Loucy (cell line): ENCODE results near the gene VASN.

Experiments used
- H2AFZ ChIP-seq: fragments of 200-600 bp; sonication (generic); 2 replicates; pipeline ENCODE4 v1.6.0; 2016; ENCODE audit warnings: antibody characterized with exemption, mild to moderate bottlenecking, low read length, moderate library complexity
- H3F3A ChIP-seq: fragments of 200-600 bp; 2 replicates; pipeline ENCODE4 v1.6.0; 2016; ENCODE audit warnings: antibody characterized with exemption, low read depth, mild to moderate bottlenecking
- H3K27me3 ChIP-seq: fragments of 200-600 bp; sonication (generic); 2 replicates; pipeline ENCODE4 v1.6.1; 2014; ENCODE audit warnings: low read length, mild to moderate bottlenecking; ENCODE audit not compliant: insufficient read depth, poor library complexity, severe bottlenecking
- H3K36me3 ChIP-seq: fragments of 200-600 bp; sonication (generic); 2 replicates; pipeline ENCODE4 v1.6.1; 2016; ENCODE audit warnings: low read length; ENCODE audit not compliant: insufficient read depth
- H3K4me1 ChIP-seq: fragments of 200-600 bp; sonication (generic); 2 replicates; pipeline ENCODE4 v1.5.1; 2014; ENCODE audit warnings: low read length, mild to moderate bottlenecking; ENCODE audit not compliant: insufficient read depth, poor library complexity, severe bottlenecking
- H3K4me2 ChIP-seq: fragments of 200-600 bp; sonication (generic); 2 replicates; pipeline ENCODE4 v1.6.0; 2014; ENCODE audit warnings: antibody characterized with exemption, low read length, low read depth, mild to moderate bottlenecking; ENCODE audit not compliant: poor library complexity, severe bottlenecking
- H3K4me3 ChIP-seq: fragments of 200-600 bp; sonication (generic); 2 replicates; pipeline ENCODE4 v1.5.1; 2014; ENCODE audit warnings: low read length, mild to moderate bottlenecking, mixed read lengths; ENCODE audit not compliant: poor library complexity, severe bottlenecking
- H3K79me2 ChIP-seq: fragments of 200-600 bp; sonication (generic); 2 replicates; pipeline ENCODE4 v1.6.1; 2014; ENCODE audit warnings: low read length; ENCODE audit not compliant: insufficient read depth
- H3K9ac ChIP-seq: fragments of 200-600 bp; sonication (generic); 2 replicates; pipeline ENCODE4 v1.6.0; 2014; ENCODE audit warnings: mild to moderate bottlenecking, low read depth, low read length, moderate library complexity; ENCODE audit not compliant: poor library complexity, severe bottlenecking
- H3K9me2 ChIP-seq: fragments of 200-600 bp; sonication (generic); replicated peaks from 2 replicates; pipeline ENCODE4 v1.6.1; 2016; ENCODE audit warnings: low read depth, low read length, mixed read lengths
- H3K9me3 ChIP-seq: fragments of 200-600 bp; sonication (generic); 2 replicates; pipeline ENCODE4 v1.6.1; 2014; ENCODE audit warnings: mild to moderate bottlenecking, antibody characterized with exemption, low read length, low read depth; ENCODE audit not compliant: insufficient read depth
- H4K20me1 ChIP-seq: fragments of 200-600 bp; sonication (generic); 2 replicates; pipeline ENCODE4 v1.6.0; 2014; ENCODE audit warnings: antibody characterized with exemption, low read length, mild to moderate bottlenecking; ENCODE audit not compliant: insufficient read depth, poor library complexity, severe bottlenecking
- EZH2phosphoT487 ChIP-seq: fragments of 200-600 bp; IDR thresholded peaks from 2 replicates; pipeline ENCODE4 v1.6.1; 2018; ENCODE audit warnings: antibody characterized with exemption, mild to moderate bottlenecking, moderate library complexity, borderline replicate concordance
- TF ChIP-seq, protein P1 (sequence below): fragments of 200-600 bp; sonication (generic); conservative IDR thresholded peaks from 2 replicates; pipeline ENCODE4 v1.5.1; 2014; ENCODE audit warnings: mild to moderate bottlenecking, antibody characterized with exemption, low read length

VASN gene

DNA sequence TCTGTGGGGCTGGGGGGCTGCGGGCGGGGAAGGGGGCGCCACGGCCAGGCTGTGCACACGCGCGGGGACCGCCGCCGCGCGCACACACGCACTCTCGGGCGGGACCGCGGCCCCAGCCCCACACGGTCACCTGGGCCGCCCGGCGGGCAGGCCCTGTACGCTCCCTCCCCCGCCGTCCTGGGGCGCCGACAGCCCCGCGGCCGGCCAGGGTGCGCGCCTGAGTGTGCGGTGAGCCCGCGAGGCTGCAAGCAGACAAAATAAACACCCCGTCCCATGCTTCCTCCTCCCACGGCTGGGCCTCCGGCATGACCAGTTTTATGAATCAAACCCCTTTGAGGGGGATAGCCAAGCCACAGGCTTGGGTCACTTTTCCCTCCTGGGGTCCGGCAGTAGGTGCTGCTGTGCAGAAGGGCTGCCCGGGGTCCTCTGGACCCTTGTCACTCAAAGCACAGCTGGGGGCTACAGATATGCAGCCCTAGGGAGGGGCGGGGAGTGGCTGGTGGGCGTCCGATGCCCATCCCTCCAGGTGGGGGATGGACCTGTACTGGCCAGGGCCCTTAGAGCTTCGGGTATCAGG lies 441 bp downstream of the VASN start:
- Histone ChIP-seq H3K79me2 (no peaks in the 10 kb centered on the region), H3K9ac (no peak overlapping the region), H3K27me3 (no peaks in the 10 kb centered on the region), H3K9me3 (no peaks in the 10 kb centered on the region), H3F3A (no peaks in the 10 kb centered on the region), H3K4me2 (no peak overlapping the region), H3K9me2 (no peaks in the 10 kb centered on the region), H3K36me3 (no peaks in the 10 kb centered on the region), H4K20me1 (no peaks in the 10 kb centered on the region), H3K4me3 (no peak overlapping the region), H2AFZ (no peak overlapping the region), H3K4me1 (no peaks in the 10 kb centered on the region)
- TF ChIP-seq, protein P1, sequence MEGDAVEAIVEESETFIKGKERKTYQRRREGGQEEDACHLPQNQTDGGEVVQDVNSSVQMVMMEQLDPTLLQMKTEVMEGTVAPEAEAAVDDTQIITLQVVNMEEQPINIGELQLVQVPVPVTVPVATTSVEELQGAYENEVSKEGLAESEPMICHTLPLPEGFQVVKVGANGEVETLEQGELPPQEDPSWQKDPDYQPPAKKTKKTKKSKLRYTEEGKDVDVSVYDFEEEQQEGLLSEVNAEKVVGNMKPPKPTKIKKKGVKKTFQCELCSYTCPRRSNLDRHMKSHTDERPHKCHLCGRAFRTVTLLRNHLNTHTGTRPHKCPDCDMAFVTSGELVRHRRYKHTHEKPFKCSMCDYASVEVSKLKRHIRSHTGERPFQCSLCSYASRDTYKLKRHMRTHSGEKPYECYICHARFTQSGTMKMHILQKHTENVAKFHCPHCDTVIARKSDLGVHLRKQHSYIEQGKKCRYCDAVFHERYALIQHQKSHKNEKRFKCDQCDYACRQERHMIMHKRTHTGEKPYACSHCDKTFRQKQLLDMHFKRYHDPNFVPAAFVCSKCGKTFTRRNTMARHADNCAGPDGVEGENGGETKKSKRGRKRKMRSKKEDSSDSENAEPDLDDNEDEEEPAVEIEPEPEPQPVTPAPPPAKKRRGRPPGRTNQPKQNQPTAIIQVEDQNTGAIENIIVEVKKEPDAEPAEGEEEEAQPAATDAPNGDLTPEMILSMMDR, result no peak
- TF ChIP-seq EZH2phosphoT487, result no peak

DNA sequence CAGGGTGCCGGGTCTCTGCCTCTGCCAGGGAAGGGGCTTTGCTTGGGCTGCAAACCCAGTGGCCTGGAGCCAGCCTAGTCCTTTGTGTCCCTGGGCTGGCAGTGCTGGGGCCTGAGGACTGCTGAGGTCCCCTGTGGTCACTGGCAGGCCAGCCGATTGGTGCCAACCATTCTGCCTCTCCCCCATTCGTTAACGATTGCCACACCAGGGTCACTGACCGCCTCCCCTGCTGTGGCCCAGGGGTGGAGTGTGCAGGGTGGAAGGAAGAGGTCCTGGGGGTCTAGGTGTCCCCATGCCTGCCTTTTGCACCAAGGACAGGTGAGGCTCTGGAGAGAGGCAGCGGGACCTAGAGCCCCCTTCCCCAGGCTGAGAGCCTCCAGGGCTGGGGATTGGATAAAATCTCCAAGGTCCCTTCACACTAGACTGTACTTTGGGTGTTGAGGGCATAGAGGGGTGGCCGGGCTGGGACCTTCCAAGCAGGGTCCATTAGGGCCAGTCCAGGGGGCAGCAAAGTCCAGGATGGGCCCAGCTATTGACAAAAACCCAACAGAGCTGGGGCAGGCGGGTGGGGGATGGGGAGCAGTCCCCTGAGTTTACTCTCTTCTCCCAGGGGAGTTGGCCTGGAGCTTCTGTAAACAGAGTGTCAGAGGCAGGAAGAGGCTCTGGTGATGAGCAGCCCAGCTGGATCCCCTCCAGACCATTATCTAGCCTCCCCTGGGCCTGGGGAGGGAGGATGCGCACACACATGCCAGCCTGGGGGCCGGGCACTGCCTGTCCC lies 1.1 kb downstream of the VASN start:
- Histone ChIP-seq H3K4me2 (no peak overlapping the region), H3F3A (no peaks in the 10 kb centered on the region), H4K20me1 (no peaks in the 10 kb centered on the region), H3K9me2 (no peaks in the 10 kb centered on the region), H3K4me1 (no peaks in the 10 kb centered on the region), H2AFZ (no peak overlapping the region), H3K79me2 (no peaks in the 10 kb centered on the region), H3K36me3 (no peaks in the 10 kb centered on the region), H3K27me3 (no peaks in the 10 kb centered on the region), H3K4me3 (no peak overlapping the region), H3K9ac (no peak overlapping the region), H3K9me3 (no peaks in the 10 kb centered on the region)
- TF ChIP-seq EZH2phosphoT487, result no peak

DNA sequence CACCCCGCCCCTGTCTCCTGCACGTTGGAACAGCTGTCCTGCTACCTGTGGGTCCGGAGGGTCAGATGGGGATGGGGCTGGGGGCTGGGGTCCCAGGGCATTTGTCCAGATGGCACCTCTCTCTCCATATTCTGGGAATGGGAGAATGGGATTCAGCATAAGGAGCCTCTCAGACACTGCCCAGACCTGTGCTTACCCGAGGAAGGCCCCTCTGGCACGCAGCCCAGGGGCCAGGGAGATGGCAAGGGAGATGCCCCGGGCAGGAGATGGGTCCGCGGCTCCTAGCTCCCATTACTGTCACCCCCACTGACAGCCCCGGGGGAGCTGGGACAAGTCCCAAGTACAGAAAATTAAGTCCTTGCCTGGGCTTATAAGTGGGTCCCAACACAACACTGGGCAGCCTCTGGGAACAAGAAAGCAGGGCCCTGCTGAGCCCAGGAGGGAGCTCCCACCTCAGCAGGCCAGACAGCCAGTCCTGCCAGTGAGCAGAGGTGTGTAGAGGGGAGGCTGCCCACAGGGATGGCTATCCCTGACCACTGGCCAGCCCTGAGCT lies 1.8 kb downstream of the VASN start:
- Histone ChIP-seq H3K4me3 (no peak overlapping the region), H3K4me1 (no peaks in the 10 kb centered on the region), H3K9ac (no peak overlapping the region)

More for the DNA sequence above, 1.8 kb downstream of the VASN start:
- no peaks in the 10 kb centered on the region for H3K36me3 ChIP-seq
- no peaks in the 10 kb centered on the region for H3F3A ChIP-seq
- no peak overlapping the region for H2AFZ ChIP-seq
- no peaks in the 10 kb centered on the region for H3K27me3 ChIP-seq
- no peaks in the 10 kb centered on the region for H4K20me1 ChIP-seq
- TF ChIP-seq EZH2phosphoT487, result no peak
- TF ChIP-seq, protein P1, result no peak
- no peaks in the 10 kb centered on the region for H3K9me3 ChIP-seq
- no peaks in the 10 kb centered on the region for H3K9me2 ChIP-seq
- no peak overlapping the region for H3K4me2 ChIP-seq
- no peaks in the 10 kb centered on the region for H3K79me2 ChIP-seq
